Measurements from ENCODE around the gene GPR101. TPM values are rescaled to one million over a fixed set of nuclear protein-coding genes. Genes with fewer than 3 reads are reported as not detected.

The GPR101 gene
- polyA plus RNA-seq, 1 donor (not counting 4 experiments of a cell fraction or from before 2014, with no cell fraction given), result not detected

DNA sequence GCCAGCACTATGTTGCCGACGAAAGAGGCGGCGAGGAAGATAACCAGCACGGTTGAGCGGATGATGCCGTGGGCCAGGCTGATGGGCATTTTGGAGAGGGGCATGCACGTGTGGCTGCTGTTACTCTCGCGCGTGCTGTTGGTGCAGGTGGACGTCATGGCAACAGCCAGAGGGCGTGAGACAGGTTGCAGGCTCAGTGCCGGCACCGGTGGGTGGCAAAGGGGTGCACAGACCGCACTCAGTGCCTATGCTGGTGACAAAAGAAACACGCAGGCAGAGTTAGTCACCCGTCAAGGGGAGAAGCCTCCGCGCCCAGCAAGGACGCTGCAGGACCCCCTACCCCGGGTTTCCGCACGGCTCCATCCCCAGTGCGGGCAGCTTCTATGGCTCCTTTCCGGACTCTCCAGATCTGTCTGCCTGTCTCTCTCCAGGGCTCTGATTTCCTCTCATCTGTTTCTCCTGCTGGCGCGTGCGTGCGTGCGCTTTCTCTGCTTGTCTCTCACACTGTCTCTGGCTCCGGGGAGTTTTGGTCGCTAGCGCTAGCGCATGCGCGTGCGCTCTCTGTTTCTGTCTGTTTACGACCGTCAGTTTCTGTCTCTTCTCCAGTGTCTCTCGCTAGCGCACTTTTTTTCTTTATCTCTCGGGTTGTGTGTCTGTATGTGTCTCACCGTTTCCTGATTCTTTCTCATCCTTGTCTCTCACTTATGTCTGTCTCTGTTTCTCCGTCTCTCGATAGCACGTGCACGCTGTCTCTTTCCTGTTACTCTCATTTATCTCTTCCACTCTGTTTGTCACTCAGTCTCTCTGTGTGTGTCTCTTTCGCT, 2.1 kb downstream of the GPR101 start:
- H2AFZ ChIP-seq (ENCODE audit: control insufficient read depth, low read length), result peak overlapping the region; percentile 5
- H3K79me2 ChIP-seq (ENCODE audit: control insufficient read depth, insufficient read depth, low read length), result no peaks in the 10 kb centered on the region
- H3K27ac ChIP-seq (ENCODE audit: control insufficient read depth, insufficient read depth, low read length), result no peak overlapping the region
- H4K20me1 ChIP-seq (ENCODE audit: control insufficient read depth, extremely low read depth, insufficient read depth, low read length), result no peaks in the 10 kb centered on the region
- FAIRE-seq (no peak), DNase-seq (ENCODE audit: low read depth, low spot score) (no peak)
- no peak overlapping the region for H3K9ac ChIP-seq (ENCODE audit: control insufficient read depth, extremely low read depth, insufficient read depth, low read length)
- peaks cover 43% of the 10 kb centered on the region for H3K27me3 ChIP-seq (ENCODE audit: control insufficient read depth, extremely low read depth, insufficient read depth, low read length)
- dilution Hi-C loops (cut with MboI; ENCODE audit: extremely low pct_ligation_motif_present, low sequenced_read_pairs), result no loop called here
- H3K4me3 ChIP-seq (ENCODE audit: control insufficient read depth in 2 of 3, extremely low read depth in 1 of 3, insufficient read depth in 2 of 3, low read depth in 1 of 3, low read length in 3 of 3), result peak overlapping the region; percentile 2 to 56 (median 11)
- TF ChIP-seq, protein P1, sequence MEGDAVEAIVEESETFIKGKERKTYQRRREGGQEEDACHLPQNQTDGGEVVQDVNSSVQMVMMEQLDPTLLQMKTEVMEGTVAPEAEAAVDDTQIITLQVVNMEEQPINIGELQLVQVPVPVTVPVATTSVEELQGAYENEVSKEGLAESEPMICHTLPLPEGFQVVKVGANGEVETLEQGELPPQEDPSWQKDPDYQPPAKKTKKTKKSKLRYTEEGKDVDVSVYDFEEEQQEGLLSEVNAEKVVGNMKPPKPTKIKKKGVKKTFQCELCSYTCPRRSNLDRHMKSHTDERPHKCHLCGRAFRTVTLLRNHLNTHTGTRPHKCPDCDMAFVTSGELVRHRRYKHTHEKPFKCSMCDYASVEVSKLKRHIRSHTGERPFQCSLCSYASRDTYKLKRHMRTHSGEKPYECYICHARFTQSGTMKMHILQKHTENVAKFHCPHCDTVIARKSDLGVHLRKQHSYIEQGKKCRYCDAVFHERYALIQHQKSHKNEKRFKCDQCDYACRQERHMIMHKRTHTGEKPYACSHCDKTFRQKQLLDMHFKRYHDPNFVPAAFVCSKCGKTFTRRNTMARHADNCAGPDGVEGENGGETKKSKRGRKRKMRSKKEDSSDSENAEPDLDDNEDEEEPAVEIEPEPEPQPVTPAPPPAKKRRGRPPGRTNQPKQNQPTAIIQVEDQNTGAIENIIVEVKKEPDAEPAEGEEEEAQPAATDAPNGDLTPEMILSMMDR (optimal IDR thresholded peaks at IDR 0.05 in 1 of 3, IDR thresholded peaks at IDR 0.05 in 1 of 3, conservative IDR thresholded peaks at IDR 0.05 in 1 of 3; ENCODE audit: extremely low read depth in 1 of 3, insufficient read depth in 2 of 3, low read length in 3 of 3), result no peak
- TF ChIP-seq EZH2 (IDR thresholded peaks at IDR 0.05; ENCODE audit: low read length), result no peak
- H3K36me3 ChIP-seq (ENCODE audit: control insufficient read depth in 2 of 2, extremely low read depth in 1 of 2, insufficient read depth in 2 of 2, low read length in 2 of 2), result no peaks in the 10 kb centered on the region
- no peaks in the 10 kb centered on the region for H3K9me3 ChIP-seq (ENCODE audit: control insufficient read depth, low read depth, low read length)
- no peaks in the 10 kb centered on the region for H3K4me1 ChIP-seq (ENCODE audit: control insufficient read depth, extremely low read depth, insufficient read depth, low read length)
- peak overlapping the region; percentile 49 for H3K4me2 ChIP-seq (ENCODE audit: control insufficient read depth, extremely low read depth, insufficient read depth, low read depth, low read length)
- H3K9me1 ChIP-seq (ENCODE audit: control insufficient read depth, extremely low read depth, insufficient read depth, low read length), result no peaks in the 10 kb centered on the region

DNA sequence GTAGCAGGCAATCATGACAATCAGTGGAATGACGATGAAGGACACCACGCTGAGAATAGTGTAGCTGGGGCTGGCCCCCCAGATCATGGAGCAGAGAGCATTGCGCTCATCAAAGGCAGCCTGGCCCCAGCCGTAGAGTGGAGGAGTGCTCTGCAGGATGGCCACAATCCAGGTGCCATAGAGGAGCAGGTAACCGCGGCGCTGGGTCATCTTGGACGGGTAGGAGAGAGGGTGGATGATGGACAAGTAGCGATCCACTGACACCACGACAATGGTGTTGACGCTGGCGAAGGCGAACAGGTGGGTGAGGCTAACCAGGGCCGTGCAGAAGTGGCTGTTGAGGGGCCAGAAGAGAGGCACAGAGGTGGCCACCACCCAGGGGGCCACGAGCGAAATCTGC, 2.8 kb downstream of the GPR101 start:
- TF ChIP-seq EZH2 (IDR thresholded peaks at IDR 0.05; ENCODE audit: low read length), result no peak
- TF ChIP-seq, protein P1 (optimal IDR thresholded peaks at IDR 0.05 in 1 of 3, IDR thresholded peaks at IDR 0.05 in 1 of 3, conservative IDR thresholded peaks at IDR 0.05 in 1 of 3; ENCODE audit: extremely low read depth in 1 of 3, insufficient read depth in 2 of 3, low read length in 3 of 3), result no peak
- dilution Hi-C loops (cut with MboI; ENCODE audit: extremely low pct_ligation_motif_present, low sequenced_read_pairs), result no loop called here
- Histone ChIP-seq H2AFZ (ENCODE audit: control insufficient read depth, low read length) (no peak overlapping the region), H3K9ac (ENCODE audit: control insufficient read depth, extremely low read depth, insufficient read depth, low read length) (no peak overlapping the region), H3K4me2 (ENCODE audit: control insufficient read depth, extremely low read depth, insufficient read depth, low read depth, low read length) (no peak overlapping the region), H3K36me3 (ENCODE audit: control insufficient read depth in 2 of 2, extremely low read depth in 1 of 2, insufficient read depth in 2 of 2, low read length in 2 of 2) (no peaks in the 10 kb centered on the region), H3K9me3 (ENCODE audit: control insufficient read depth, low read depth, low read length) (no peaks in the 10 kb centered on the region), H3K27ac (ENCODE audit: control insufficient read depth, insufficient read depth, low read length) (no peak overlapping the region), H3K4me1 (ENCODE audit: control insufficient read depth, extremely low read depth, insufficient read depth, low read length) (no peaks in the 10 kb centered on the region), H3K4me3 (ENCODE audit: control insufficient read depth in 2 of 3, extremely low read depth in 1 of 3, insufficient read depth in 2 of 3, low read depth in 1 of 3, low read length in 3 of 3) (no peak overlapping the region), H3K9me1 (ENCODE audit: control insufficient read depth, extremely low read depth, insufficient read depth, low read length) (no peaks in the 10 kb centered on the region), H4K20me1 (ENCODE audit: control insufficient read depth, extremely low read depth, insufficient read depth, low read length) (no peaks in the 10 kb centered on the region), H3K27me3 (ENCODE audit: control insufficient read depth, extremely low read depth, insufficient read depth, low read length) (peaks cover 43% of the 10 kb centered on the region), H3K79me2 (ENCODE audit: control insufficient read depth, insufficient read depth, low read length) (no peaks in the 10 kb centered on the region)
- FAIRE-seq, result no peak
- no peak for DNase-seq (ENCODE audit: low read depth, low spot score)
